GM20431 (cell line): ENCODE measurements around the gene PTGES2.
"Not testable (repeated sequence)": the region's sequence is repeated elsewhere in the genome, so short reads cannot be mapped to it uniquely, and the experiment has no call there.

ENCODE experiments used
- in situ Hi-C: fragments of 300-500 bp; cut with MseI, MboI; formaldehyde crosslinking; loops from one replicate; pipeline ENCODE4 v1.15.0; 2020; ENCODE audit warnings: low sequenced_read_pairs; ENCODE audit not compliant: unreplicated experiment

The PTGES2 gene

GRCh38 chr9:128139621-128140020 is 12.1 kb upstream of the PTGES2 start:
- in situ Hi-C loops: no loop called here

GRCh38 chr9:128138001-128138400 is 10.5 kb upstream of the PTGES2 start:
- in situ Hi-C loops: no loop called here

GRCh38 chr9:128136816-128137793 is 9.6 kb upstream of the PTGES2 start:
- in situ Hi-C loops: no loop called here

- in situ Hi-C loops: not testable (repeated sequence)
Measured at GRCh38 chr9:128135561-128135960, 8.0 kb upstream of the PTGES2 start.

- in situ Hi-C loops: not testable (repeated sequence)
Measured at GRCh38 chr9:128132139-128132538, 4.6 kb upstream of the PTGES2 start.

- in situ Hi-C loops: not testable (repeated sequence)
Measured at GRCh38 chr9:128131346-128131745, 3.8 kb upstream of the PTGES2 start.

- in situ Hi-C loops: not testable (repeated sequence)
Measured at GRCh38 chr9:128130651-128131050, 3.1 kb upstream of the PTGES2 start.

- in situ Hi-C loops: not testable (repeated sequence)
Measured at GRCh38 chr9:128129976-128130590, 2.6 kb upstream of the PTGES2 start.

- in situ Hi-C loops: no loop called here
Measured at GRCh38 chr9:128128836-128129590, 1.5 kb upstream of the PTGES2 start.

- in situ Hi-C loops: no loop called here
Measured at GRCh38 chr9:128127990-128128835, 684 bp upstream of the PTGES2 start.

- in situ Hi-C loops: no loop called here
Measured at GRCh38 chr9:128125580-128126354, 1.8 kb downstream of the PTGES2 start.

- in situ Hi-C loops: no loop called here
Measured at GRCh38 chr9:128124873-128125579, 2.5 kb downstream of the PTGES2 start.

- in situ Hi-C loops: no loop called here
Measured at GRCh38 chr9:128124451-128124850, 3.1 kb downstream of the PTGES2 start.

GRCh38 chr9:128123451-128124080 is 4.0 kb downstream of the PTGES2 start:
- in situ Hi-C loops: no loop called here

GRCh38 chr9:128122809-128123175 is 4.7 kb downstream of the PTGES2 start:
- in situ Hi-C loops: no loop called here

GRCh38 chr9:128121924-128122808 is 5.4 kb downstream of the PTGES2 start:
- in situ Hi-C loops: no loop called here

GRCh38 chr9:128121466-128121810 is 6.1 kb downstream of the PTGES2 start:
- in situ Hi-C loops: no loop called here
